Thyroid gland (tissue), 4 donors: ENCODE results near the gene COL25A1. TPM values are rescaled to one million over a fixed set of nuclear protein-coding genes. Genes with fewer than 3 reads are reported as not detected.

Experiments
- DNase-seq, 2 donors: peaks; one replicate each; pipeline ENCODE4 v3.0.0-alpha.2; 2019
- H3K27ac ChIP-seq, 3 donors: fragments of 200-600 bp; sonication (generic); 1 replicate in 2 of 3; 2 replicates in 1 of 3; pipeline ENCODE4 v1.5.1; 2016 to 2019; ENCODE audit warnings: mild to moderate bottlenecking in 1 of 3, moderate library complexity in 1 of 3
- H3K27me3 ChIP-seq: fragments of 200-600 bp; sonication (generic); one replicate; pipeline ENCODE4 v1.5.1; 2019
- H3K36me3 ChIP-seq, 2 donors: fragments of 200-600 bp; sonication (generic); one replicate each; pipeline ENCODE4 v1.5.1; 2016 to 2019
- H3K4me1 ChIP-seq, 2 donors: fragments of 200-600 bp; sonication (generic); one replicate each; pipeline ENCODE4 v1.5.1; 2017 to 2019
- H3K4me3 ChIP-seq, 3 donors: fragments of 200-600 bp; sonication (generic); replicated peaks in 1 of 3; 1 replicate in 2 of 3; 2 replicates in 1 of 3; pipeline ENCODE4 v1.5.1; 2016; ENCODE audit warnings: mild to moderate bottlenecking in 1 of 3
- H3K9me3 ChIP-seq: fragments of 200-600 bp; sonication (generic); one replicate; pipeline ENCODE4 v1.5.1; 2017
- CTCF ChIP-seq, 6 experiments: fragments of 200-600 bp in 3 of 6; fragments of 450-650 bp in 3 of 6; sonication (generic) in 3 of 6; IDR thresholded peaks; one replicate each; pipeline ENCODE4 v1.5.1; 2016 to 2019; ENCODE audit warnings: antibody characterized with exemption in 6 of 6, mild to moderate bottlenecking in 2 of 6, inconsistent platforms in 1 of 6, moderate library complexity in 1 of 6
- POLR2A ChIP-seq, 2 donors: fragments of 450-650 bp; IDR thresholded peaks; one replicate each; pipeline ENCODE4 v1.6.1; 2017; ENCODE audit warnings: antibody characterized with exemption in 2 of 2, mild to moderate bottlenecking in 2 of 2, moderate library complexity in 1 of 2
- WGBS, 2 donors: methylation state at CpG; one replicate each; pipeline ENCODE4 v1.1.5; 2017; 5-methylcytosine and 5-hydroxymethylcytosine counted together
- intact Hi-C: fragments of 100-400 bp; cut with DNase I; formaldehyde crosslinking; loops from one replicate; pipeline ENCODE4 v1.15.1; 2023
- total RNA-seq, 4 donors: library from RNA; depleted of rRNA; stranded (reverse); fragments of >200 nt; gene quantifications; one replicate each; pipeline ENCODE4 v1.2.3, GENCODE V29; 2016

Gene COL25A1
- total RNA-seq, 4 donors from 2014 or later, result 5.5 to 21.0 (median 7.1) TPM

- H3K27me3 ChIP-seq, result no peaks in the 10 kb centered on the region
- H3K4me3 ChIP-seq, result no peak overlapping the region
- WGBS, 2 donors, result 67 to 77% methylated on average over 4 of the region's 4 CpGs
- no peak for DNase-seq
- intact Hi-C loops, result no loop called here
- TF ChIP-seq CTCF (IDR thresholded peaks at IDR 0.05) (no peak), POLR2A (IDR thresholded peaks at IDR 0.05) (no peak)
- no peak overlapping the region for H3K27ac ChIP-seq
- H3K4me1 ChIP-seq, result no peaks in the 10 kb centered on the region
- H3K36me3 ChIP-seq, result no peaks in the 10 kb centered on the region
- no peaks in the 10 kb centered on the region for H3K9me3 ChIP-seq
Observed at GRCh38 chr4:109186458-109186945, 116.0 kb downstream of the COL25A1 start.

- H3K27me3 ChIP-seq, result no peaks in the 10 kb centered on the region
- no peak overlapping the region for H3K27ac ChIP-seq
- 75 to 76% methylated on average over 7 of the region's 7 CpGs for WGBS, 2 donors
- DNase-seq, result no peak
- no peaks in the 10 kb centered on the region for H3K4me1 ChIP-seq
- no peak for TF ChIP-seq CTCF (IDR thresholded peaks at IDR 0.05)
- no peaks in the 10 kb centered on the region for H3K9me3 ChIP-seq
- intact Hi-C loops, result no loop called here
- no peaks in the 10 kb centered on the region for H3K36me3 ChIP-seq
- H3K4me3 ChIP-seq, result no peak overlapping the region
Observed at GRCh38 chr4:109185951-109186350, 116.5 kb downstream of the COL25A1 start.

- Histone ChIP-seq H3K4me1 (no peaks in the 10 kb centered on the region), H3K27ac (no peak overlapping the region), H3K27me3 (no peaks in the 10 kb centered on the region), H3K36me3 (no peaks in the 10 kb centered on the region), H3K4me3 (no peak overlapping the region), H3K9me3 (no peaks in the 10 kb centered on the region)
- intact Hi-C loops, result no loop called here
- TF ChIP-seq POLR2A (IDR thresholded peaks at IDR 0.05) (no peak), CTCF (IDR thresholded peaks at IDR 0.05) (no peak)
- DNase-seq, result no peak
- 77 to 78% methylated on average over 2 of the region's 2 CpGs for WGBS, 2 donors
Observed at GRCh38 chr4:109185548-109185947, 116.9 kb downstream of the COL25A1 start.

GRCh38 chr4:109184491-109184961 is 117.9 kb downstream of the COL25A1 start:
- no peaks in the 10 kb centered on the region for H3K36me3 ChIP-seq
- intact Hi-C loops, result no loop called here
- no peaks in the 10 kb centered on the region for H3K27me3 ChIP-seq
- no peak for TF ChIP-seq POLR2A (IDR thresholded peaks at IDR 0.05)
- no peak for TF ChIP-seq CTCF (IDR thresholded peaks at IDR 0.05)
- no peak overlapping the region for H3K4me3 ChIP-seq
- no peaks in the 10 kb centered on the region for H3K9me3 ChIP-seq
- no peaks in the 10 kb centered on the region for H3K4me1 ChIP-seq
- 74 to 75% methylated on average over 3 of the region's 3 CpGs for WGBS, 2 donors
- DNase-seq, result no peak
- H3K27ac ChIP-seq, result no peak overlapping the region

- DNase-seq, result no peak
- intact Hi-C loops, result no loop called here
- Histone ChIP-seq H3K27ac (no peak overlapping the region), H3K4me3 (no peak overlapping the region), H3K36me3 (no peaks in the 10 kb centered on the region), H3K9me3 (no peaks in the 10 kb centered on the region), H3K4me1 (no peaks in the 10 kb centered on the region), H3K27me3 (no peaks in the 10 kb centered on the region)
- 45 to 71% methylated on average over 3 of the region's 3 CpGs for WGBS, 2 donors
- no peak for TF ChIP-seq POLR2A (IDR thresholded peaks at IDR 0.05)
- TF ChIP-seq CTCF (IDR thresholded peaks at IDR 0.05), result no peak
Observed at GRCh38 chr4:109183931-109184490, 118.4 kb downstream of the COL25A1 start.
